ENCODE results near the gene CXCR2.

CXCR2 gene

DNA sequence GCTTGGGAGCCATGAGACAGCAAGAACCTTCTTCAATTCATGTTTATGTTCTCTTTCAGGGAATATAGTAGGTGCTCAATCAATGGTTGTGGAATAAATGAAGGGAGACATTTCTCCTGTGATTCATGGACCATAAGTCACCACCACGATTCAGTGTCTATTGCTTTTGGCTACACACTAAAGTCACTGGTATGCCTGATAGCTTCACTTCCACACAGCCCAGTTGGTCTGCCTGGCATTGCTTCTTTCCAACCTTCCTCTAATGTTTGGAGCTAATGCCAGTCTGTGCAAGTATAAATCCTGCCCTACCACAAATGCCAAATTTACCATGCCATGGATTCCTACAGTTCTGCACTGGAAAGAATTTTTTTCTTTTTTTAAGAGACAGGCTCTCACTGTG is 42.2 kb downstream of the CXCR2 start:
- TF ChIP-seq ZBTB7A (IDR thresholded peaks at IDR 0.05; ENCODE audit: low read depth) (no peak), CREB1 (IDR thresholded peaks at IDR 0.05; ENCODE audit: low read depth) (no peak), REST (IDR thresholded peaks at IDR 0.05; ENCODE audit: low read depth) (no peak), TCF12 (IDR thresholded peaks at IDR 0.05; ENCODE audit: low read depth) (no peak), RAD21 (IDR thresholded peaks at IDR 0.05; ENCODE audit: low read depth) (no peak), CEBPB (IDR thresholded peaks at IDR 0.05) (no peak), NFIC (IDR thresholded peaks at IDR 0.05) (no peak), YY1 (IDR thresholded peaks at IDR 0.05; ENCODE audit: low read depth) (no peak), TAF1 (IDR thresholded peaks at IDR 0.05; ENCODE audit: low read depth) (no peak), EP300 (IDR thresholded peaks at IDR 0.05; ENCODE audit: borderline replicate concordance) (no peak), FOXM1 (IDR thresholded peaks at IDR 0.05; ENCODE audit: borderline replicate concordance, low read depth) (no peak), TEAD4 (IDR thresholded peaks at IDR 0.05) (no peak)
- TF ChIP-seq, protein P1, sequence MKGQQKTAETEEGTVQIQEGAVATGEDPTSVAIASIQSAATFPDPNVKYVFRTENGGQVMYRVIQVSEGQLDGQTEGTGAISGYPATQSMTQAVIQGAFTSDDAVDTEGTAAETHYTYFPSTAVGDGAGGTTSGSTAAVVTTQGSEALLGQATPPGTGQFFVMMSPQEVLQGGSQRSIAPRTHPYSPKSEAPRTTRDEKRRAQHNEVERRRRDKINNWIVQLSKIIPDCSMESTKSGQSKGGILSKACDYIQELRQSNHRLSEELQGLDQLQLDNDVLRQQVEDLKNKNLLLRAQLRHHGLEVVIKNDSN (IDR thresholded peaks at IDR 0.05): no peak
- TF ChIP-seq, protein P2, sequence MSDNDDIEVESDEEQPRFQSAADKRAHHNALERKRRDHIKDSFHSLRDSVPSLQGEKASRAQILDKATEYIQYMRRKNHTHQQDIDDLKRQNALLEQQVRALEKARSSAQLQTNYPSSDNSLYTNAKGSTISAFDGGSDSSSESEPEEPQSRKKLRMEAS (IDR thresholded peaks at IDR 0.05): no peak

GRCh38 chr2:218168635-218169462 is 43.0 kb downstream of the CXCR2 start:
- peak; percentile 49 for TF ChIP-seq RAD21 (IDR thresholded peaks at IDR 0.05; ENCODE audit: low read depth)
- TF ChIP-seq TCF12 (IDR thresholded peaks at IDR 0.05; ENCODE audit: low read depth): no peak

- no peak for TF ChIP-seq FOXM1 (IDR thresholded peaks at IDR 0.05; ENCODE audit: borderline replicate concordance, low read depth)
- no peak for TF ChIP-seq RAD21 (IDR thresholded peaks at IDR 0.05; ENCODE audit: low read depth)
- TF ChIP-seq NFIC (IDR thresholded peaks at IDR 0.05): no peak
- TF ChIP-seq TCF12 (IDR thresholded peaks at IDR 0.05; ENCODE audit: low read depth): no peak
- no peak for TF ChIP-seq CEBPB (IDR thresholded peaks at IDR 0.05)
- TF ChIP-seq EP300 (IDR thresholded peaks at IDR 0.05; ENCODE audit: borderline replicate concordance): no peak
- TF ChIP-seq, protein P1 (IDR thresholded peaks at IDR 0.05): no peak
- TF ChIP-seq EGR1 (IDR thresholded peaks at IDR 0.05): no peak
- TF ChIP-seq TEAD4 (IDR thresholded peaks at IDR 0.05): no peak
- no peak for TF ChIP-seq TAF1 (IDR thresholded peaks at IDR 0.05; ENCODE audit: low read depth)
- no peak for TF ChIP-seq YY1 (IDR thresholded peaks at IDR 0.05; ENCODE audit: low read depth)
Measured at GRCh38 chr2:218169757-218170546, 44.1 kb downstream of the CXCR2 start.

GRCh38 chr2:218172845-218173244 is 47.0 kb downstream of the CXCR2 start:
- no peak for TF ChIP-seq TCF12 (IDR thresholded peaks at IDR 0.05; ENCODE audit: low read depth)
- TF ChIP-seq RAD21 (IDR thresholded peaks at IDR 0.05; ENCODE audit: low read depth): no peak
- TF ChIP-seq, protein P2 (IDR thresholded peaks at IDR 0.05): no peak
- no peak for TF ChIP-seq EP300 (IDR thresholded peaks at IDR 0.05; ENCODE audit: borderline replicate concordance)
- no peak for TF ChIP-seq NFIC (IDR thresholded peaks at IDR 0.05)
- no peak for TF ChIP-seq CEBPB (IDR thresholded peaks at IDR 0.05)
- TF ChIP-seq EGR1 (IDR thresholded peaks at IDR 0.05): no peak
- TF ChIP-seq REST (IDR thresholded peaks at IDR 0.05; ENCODE audit: low read depth): no peak
- TF ChIP-seq, protein P1 (IDR thresholded peaks at IDR 0.05): no peak
- no peak for TF ChIP-seq ZBTB7A (IDR thresholded peaks at IDR 0.05; ENCODE audit: low read depth)
- TF ChIP-seq CREB1 (IDR thresholded peaks at IDR 0.05; ENCODE audit: low read depth): no peak

GRCh38 chr2:218179782-218180181 is 54.0 kb downstream of the CXCR2 start:
- TF ChIP-seq, protein P1 (IDR thresholded peaks at IDR 0.05): no peak
- no peak for TF ChIP-seq YY1 (IDR thresholded peaks at IDR 0.05; ENCODE audit: low read depth)
- no peak for TF ChIP-seq TEAD4 (IDR thresholded peaks at IDR 0.05)
- TF ChIP-seq, protein P2 (IDR thresholded peaks at IDR 0.05): no peak
- TF ChIP-seq ZBTB7A (IDR thresholded peaks at IDR 0.05; ENCODE audit: low read depth): no peak
- no peak for TF ChIP-seq TAF1 (IDR thresholded peaks at IDR 0.05; ENCODE audit: low read depth)
- TF ChIP-seq CREB1 (IDR thresholded peaks at IDR 0.05; ENCODE audit: low read depth): no peak
- TF ChIP-seq RAD21 (IDR thresholded peaks at IDR 0.05; ENCODE audit: low read depth): no peak
- no peak for TF ChIP-seq FOXM1 (IDR thresholded peaks at IDR 0.05; ENCODE audit: borderline replicate concordance, low read depth)
- TF ChIP-seq CEBPB (IDR thresholded peaks at IDR 0.05): no peak
- no peak for TF ChIP-seq REST (IDR thresholded peaks at IDR 0.05; ENCODE audit: low read depth)
- no peak for TF ChIP-seq EGR1 (IDR thresholded peaks at IDR 0.05)
- no peak for TF ChIP-seq EP300 (IDR thresholded peaks at IDR 0.05; ENCODE audit: borderline replicate concordance)
